DMS153 treated with DMSO at 0.1 percent for 48 hours (cell line): ENCODE results near the gene EXOSC7.

Experiments used
- DNase-seq: peaks from one replicate; lab custom pipeline; 2025; ENCODE audit not compliant: unreplicated experiment; lab: John Stamatoyannopoulos, UW

The EXOSC7 gene

DNA sequence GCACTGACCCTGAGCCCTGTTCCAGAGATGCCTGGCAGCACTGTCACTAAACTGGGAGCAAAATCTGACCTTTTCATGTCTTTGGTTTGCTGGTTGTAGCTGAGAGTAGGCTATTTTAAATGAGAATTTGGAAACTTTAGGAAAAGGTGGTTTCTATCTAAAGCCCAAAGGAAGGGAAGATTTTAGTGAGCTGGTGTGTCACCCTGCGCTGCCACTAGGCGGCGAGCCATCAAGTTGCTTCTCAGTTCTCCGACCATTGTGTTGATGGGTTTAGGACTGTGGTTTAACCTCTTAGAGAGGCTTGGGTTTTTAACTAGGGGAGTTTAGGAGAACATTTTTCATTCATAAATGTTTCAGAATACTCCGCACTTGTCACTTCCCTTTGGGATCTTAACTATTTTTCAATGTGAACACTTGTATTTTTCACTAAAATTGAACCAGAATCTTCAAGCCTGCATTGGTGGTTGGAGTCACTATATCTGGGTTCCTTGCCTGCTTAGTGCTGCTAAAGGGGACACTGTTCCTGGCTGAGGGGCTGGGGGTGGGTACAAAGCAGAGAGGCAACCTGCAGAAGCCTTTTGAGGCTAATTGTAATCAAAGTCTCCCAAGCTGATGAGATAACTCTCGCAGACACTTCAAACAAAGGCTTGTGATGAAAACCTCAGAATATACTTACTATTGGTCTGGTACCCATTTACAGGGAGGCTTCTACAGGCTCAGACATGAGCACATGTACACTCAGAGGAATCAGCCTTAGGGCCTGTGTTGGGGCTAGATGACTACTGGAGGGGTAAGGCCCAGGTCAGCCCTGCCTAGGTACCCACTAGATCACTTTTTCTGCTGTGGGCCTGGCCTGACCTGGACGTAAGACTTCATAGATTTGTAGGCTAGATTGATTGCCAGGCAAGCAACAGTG, 16.8 kb downstream of the EXOSC7 start:
- no peak for DNase-seq

DNA sequence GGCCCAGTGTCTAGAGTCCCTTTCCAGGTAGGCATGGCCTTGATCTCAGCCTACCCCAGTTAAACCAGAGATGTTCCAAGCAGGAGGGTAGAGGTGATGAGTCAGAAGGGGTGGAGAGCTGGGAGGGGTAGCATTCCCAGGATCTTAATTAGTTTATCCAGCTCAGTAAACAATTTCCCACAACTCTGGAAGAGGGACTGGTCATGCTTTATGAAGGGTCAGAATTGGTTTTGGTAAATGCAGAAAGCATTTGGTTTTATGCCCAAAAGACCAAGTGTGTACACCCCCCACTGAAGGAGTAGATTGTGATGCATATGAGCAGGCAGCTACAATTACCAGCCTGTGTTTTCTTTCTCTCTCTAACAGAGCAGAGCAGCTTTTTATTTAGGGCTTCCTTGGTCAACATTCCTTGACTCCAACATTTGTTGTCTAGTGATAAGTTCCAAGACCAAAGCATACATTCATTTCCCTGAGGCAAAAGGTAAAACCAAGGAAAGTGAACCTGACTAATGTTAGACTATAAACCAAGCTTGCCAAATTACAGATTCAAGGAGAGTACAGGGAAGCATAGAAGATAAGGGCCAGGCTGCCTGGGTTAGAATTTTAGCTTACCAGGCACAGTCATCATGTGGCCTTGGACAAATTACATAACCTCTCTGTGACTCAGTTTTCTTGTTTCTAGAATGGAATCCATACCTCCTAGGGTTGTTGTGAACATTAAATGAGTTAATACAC, 17.6 kb downstream of the EXOSC7 start:
- no peak for DNase-seq

DNA sequence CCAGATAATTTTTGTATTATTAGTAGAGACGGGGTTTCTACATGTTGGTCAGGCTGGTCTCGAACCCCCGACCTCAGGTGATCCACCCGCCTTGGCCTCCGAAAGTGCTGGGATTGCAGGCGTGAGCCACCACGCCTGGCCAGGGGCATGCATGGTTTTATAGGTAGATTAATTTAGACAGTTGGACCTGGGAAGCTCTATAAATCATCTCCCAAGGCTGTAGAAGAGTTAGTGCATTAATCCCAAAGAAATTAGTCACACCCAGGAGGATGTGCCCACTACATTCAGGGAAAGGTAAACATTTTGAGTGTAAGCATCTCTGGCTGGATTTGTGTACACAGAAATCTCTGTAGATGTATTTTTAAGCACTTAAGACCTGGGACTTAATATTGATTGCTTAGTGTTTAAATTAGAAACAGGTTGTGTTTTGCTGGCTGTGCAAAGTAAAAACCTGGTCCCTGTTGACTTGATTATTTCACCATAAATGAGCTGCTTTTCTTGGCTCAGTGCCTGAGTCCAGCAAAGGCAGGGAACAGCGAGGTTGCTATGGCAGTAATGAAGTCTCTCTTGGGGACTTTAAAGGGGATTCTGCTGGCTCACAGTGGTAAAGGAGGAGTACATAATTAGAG, 19.2 kb downstream of the EXOSC7 start:
- DNase-seq, result peak; percentile 19

DNA sequence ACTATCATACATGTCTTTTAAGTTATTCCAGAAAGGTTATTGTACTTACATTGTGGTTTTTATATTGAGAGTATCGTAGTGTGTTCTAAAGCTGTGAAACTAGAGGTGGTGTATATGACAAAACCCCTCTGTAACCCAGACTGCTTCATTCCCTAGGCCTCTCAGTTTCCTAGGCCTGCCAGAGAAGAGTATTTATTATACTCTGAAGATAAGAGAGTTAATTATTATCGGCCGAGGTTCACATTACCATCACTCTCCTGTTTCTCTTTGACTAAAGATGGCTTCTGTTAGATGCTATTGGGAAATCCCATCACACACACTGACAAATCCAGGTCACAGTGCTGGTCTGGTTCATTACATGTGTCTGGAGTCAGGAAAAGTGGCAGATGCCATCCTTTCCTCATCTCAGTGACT, 20.5 kb downstream of the EXOSC7 start:
- no peak for DNase-seq

DNA sequence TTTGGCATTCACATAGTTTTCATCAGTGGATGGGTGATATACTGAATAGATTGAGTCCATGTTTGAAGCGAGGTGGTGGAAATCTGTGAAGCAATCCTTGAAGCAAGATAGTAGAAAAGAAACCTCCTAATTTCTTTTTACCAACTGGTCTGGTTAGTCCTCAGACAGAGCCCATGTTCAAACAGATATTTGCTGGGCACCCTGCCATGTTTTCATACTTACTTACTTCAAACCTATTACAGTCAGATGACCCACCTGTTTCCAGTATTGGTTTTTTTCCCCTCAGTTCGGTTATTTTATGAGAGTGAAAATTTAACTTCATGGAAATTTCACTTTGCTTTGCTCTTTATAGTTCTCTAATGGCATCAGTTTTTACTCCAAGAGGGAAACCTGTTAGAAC, 23.7 kb downstream of the EXOSC7 start:
- no peak for DNase-seq

DNA sequence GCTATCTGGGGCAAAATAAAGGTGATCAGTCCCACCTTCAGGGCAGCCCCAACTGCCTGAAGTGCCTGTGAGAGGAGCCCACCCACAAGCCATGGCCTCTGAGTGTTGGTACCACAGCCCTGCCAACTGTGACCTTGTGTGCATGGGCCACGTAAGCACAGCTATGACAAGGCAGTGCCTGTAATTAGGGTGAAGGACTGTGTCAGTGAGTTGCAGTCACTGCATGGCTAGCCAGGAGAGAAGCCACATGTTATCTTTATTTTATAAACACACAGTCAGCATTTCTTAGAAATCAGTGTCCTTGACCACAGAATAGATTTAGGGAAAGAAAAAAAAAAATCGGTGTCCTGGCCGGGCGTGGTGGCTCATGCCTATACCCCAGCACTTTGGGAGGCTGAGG, 24.8 kb downstream of the EXOSC7 start:
- no peak for DNase-seq

DNA sequence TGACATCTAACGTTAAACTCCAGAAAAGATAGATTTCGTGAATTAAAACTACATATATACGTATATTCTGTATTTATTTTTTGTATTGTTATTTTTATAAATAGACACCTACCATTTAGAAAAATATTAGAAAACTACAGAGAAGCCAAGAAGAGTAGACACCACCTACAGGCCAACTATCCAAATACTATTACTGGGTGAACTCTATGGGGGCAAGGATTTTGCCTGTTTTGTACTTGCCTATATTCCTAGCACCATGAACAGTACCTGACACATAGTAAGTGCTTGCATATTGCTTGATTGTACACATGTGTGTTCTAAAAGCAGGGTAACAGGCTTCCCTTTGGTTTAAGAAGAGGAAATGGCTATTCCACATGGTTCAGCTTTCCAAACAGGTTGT, 25.7 kb downstream of the EXOSC7 start:
- DNase-seq, result no peak

DNA sequence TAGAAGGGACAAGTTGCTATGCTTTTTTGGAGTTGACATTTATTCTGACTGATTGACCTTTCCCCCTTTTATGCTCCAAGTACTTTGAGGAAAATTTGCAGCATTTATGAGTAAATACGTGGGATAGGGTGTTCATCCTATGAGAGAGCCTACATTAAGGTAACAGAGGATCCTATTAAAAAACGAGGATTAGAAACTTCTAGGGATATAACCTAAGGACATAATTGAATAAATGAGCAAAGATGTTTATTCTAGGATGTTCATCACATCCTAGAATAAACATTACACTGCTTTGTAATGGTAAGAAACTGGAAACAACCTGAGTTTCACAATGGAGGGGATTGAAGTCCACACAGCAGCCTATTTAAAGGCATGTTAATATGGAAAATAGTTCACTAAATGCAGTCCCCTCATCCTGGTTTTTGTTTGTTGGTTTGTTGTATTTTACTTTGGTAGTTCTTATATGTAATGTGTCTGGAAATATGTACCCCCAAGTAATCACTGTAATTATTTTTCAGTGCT, 26.2 kb downstream of the EXOSC7 start:
- no peak for DNase-seq

DNA sequence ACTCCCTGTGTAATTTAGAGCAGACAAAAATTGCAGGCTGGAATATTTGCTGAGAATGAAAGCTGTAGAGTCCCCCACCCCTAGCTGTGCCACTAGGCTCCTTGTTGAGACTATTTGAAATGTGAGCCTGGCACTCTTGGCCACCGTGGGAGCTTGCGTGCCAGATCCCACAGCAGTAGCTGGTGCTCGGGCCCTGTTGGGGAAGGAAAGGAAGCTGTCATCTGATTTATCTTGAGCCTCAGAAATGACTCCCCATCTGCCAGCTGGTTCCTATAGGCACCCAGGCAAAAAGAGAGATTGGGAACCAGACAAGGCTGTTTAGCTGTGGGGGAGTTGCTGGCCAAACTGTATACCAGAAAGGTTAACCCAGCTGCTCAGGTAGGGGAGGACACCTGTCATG, 26.7 kb downstream of the EXOSC7 start:
- no peak for DNase-seq

DNA sequence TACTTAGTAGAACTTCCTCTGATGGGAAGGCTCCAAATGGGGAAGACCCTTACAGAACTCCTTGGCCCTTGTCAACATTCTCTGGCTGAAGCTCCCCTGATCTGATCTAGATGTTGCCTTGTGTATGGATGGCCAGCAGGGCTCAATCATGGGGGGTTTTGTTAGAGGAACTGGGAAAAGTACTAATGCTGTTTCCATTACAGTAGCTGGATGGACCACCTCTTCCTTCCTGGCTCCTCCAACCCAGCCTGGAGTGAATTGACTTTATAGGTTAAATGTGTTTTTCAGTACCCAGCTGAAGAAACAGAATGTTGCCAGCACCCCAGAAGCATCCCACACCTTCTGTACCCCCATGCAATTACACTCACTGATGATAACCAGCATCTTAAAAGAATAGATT, 27.4 kb downstream of the EXOSC7 start:
- no peak for DNase-seq

DNA sequence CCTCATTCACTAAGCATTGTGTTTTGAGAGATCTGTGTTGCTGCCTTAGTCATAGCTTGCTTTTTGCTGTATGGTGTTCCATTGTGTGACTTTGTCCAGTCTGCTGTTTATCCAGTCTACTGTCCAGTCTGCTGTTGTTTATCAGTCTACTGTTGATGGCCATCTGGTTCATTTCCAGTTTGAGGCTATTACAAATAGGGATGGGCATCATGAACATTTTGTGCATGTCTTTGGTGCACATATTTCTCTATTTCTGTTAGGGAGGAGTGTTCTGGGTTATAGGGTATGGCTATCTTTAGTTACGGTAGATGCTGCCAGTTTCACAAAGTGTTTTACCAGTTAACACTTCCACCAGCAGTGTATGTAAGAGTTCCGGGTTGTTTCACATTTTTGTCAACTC, 27.8 kb downstream of the EXOSC7 start:
- no peak for DNase-seq

DNA sequence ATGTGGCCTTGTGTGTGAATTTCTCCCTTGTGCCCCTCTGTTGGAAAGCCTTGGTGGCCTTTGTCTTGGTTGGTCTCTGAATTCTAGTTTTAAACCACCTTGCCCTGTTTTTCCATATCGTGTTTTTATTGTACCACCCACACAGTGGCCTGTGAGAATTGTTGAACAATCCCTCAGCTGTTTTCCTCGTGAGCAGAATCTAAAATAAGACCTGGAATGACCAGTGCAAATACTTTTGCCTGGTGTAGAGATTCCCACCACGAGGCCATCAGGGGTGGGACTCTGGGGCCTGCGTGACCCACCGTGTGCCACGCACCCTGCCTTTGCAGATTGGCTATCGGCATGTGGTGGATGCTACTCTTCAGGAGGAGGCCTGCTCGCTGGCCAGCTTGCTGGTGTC, 31.0 kb downstream of the EXOSC7 start:
- DNase-seq, result no peak

DNA sequence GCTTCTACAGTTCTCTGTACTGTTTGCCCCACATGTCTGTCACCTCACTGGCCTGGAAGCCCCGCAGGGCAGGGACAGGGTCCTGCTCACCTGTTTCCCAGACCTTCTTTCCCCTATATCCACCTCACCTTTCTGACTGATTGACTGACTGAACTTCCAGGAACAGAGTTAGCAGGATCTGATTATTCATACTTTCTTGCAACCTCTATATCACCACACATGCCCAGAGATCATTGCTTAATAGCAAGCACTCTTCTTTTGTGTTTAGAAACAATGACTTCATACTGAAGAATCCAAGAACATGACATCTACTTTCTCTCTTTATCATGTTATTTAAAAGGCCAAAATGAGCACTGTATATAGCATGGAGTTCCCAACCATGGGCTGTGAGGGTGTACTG, 32.1 kb downstream of the EXOSC7 start:
- no peak for DNase-seq

DNA sequence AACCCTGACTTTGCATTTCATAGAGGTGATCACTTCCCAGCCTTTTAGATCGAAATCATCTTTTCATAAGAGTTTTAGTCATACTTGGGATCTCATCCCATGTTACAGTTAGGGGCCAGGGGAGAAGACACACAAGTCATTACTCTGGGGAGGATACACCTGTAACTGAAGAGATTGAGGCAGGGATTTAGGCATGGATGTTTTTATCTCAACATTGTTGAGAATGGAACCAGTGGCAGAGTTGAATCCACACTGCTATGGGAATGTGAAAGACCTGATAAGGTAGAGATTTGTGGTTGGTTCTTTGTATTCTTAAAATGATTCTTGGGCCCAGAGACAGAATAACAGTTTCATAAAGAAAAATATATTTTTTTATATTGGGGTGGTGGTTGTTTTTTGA, 33.8 kb downstream of the EXOSC7 start:
- DNase-seq, result no peak

DNA sequence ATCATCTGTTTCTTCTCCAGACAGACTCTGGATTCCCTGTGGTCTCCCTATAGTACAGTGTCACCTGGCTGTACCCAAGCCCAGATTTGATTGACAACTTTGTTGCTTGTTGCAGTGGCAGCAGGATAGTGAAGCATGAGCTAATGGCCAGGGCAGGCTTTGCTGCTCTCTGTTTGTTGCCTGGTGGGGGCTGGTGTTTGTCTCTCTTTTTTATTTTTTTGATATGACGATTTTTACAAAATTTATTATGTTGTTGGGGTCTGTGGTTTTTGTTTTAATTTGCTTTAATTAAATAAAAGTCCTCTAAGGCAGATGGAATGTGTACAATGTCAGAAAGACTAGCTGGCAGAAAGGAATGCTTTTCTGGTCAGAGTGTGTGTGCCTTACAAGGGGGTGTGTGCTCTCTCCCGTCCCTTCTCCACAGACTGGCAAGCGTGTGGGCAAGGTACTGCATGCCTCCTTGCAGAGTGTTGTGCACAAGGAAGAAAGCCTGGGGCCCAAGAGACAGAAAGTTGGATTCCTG, 34.8 kb downstream of the EXOSC7 start:
- no peak for DNase-seq

DNA sequence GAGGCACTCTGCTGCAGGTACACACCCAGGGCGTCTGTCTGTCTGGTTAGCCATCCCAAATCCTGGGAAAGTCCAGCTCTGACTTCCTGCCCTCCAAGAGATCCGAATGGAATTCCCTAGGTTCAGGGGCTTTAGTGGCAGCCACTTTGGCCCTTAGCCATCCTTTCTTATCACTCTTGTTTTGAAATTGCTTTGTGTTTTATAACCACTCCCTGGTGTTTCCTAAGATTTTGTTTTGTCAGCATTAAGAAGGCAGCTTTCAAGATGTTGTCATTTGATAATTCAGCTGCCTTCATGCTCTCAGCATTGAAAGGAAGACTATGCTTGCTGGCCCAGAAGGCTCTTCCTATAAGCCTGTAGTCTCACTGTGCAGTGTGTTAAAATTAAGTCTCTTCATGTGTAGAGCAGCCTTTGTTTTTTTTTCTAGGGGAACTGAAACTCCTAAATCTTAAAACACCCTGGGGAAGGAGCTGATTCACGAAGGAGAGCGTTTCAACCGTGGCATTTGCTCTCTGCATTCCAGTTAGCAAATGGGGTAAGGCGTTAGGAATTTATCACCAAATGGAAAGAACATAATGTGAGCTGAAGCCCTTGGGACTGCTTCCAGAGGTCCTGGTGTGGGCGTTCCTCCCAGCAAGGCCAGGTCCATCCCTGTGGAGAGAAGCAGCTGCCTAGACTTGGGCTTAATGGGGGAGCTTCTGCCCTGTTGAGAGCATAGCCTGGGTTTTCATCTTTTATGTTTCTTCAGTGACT, 35.9 kb downstream of the EXOSC7 start:
- no peak for DNase-seq

DNA sequence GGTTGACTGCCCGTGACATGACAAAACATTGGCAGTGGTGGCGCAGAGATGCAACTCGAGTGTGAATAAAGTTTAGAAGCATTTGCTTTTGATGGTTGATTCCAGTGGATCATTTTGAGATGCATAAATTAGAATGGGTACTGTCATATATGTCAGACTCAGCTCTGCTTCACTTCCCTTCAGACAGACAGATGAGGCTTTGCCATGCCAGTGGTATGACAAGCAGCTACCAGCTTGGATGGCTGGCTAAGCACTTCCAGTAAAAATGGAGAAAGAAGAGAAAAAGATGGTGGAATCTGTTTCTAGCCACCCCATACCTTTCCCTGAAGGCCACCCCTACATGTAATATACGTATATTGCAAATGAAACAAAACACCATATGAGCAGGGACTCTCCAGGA, 36.5 kb downstream of the EXOSC7 start:
- no peak for DNase-seq

DNA sequence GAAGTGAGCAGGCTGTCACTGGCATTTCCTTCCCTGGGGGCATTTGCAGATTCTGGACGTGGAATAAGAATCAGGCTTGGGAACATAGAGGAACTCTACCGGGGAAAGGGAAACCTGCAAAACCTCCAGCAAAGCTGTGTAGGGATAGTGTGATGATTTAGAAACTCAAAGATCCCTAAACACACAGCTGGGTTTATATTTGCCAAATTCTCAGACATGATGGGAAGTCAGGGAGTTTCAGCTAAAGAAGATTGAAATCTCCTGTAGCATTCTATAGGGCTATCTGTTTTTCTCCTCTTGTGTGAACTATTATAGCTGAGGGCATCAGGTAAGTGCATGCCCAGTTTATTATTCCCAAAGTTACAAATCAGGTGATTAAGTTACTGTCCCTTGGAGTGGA, 40.9 kb downstream of the EXOSC7 start:
- DNase-seq, result no peak

DNA sequence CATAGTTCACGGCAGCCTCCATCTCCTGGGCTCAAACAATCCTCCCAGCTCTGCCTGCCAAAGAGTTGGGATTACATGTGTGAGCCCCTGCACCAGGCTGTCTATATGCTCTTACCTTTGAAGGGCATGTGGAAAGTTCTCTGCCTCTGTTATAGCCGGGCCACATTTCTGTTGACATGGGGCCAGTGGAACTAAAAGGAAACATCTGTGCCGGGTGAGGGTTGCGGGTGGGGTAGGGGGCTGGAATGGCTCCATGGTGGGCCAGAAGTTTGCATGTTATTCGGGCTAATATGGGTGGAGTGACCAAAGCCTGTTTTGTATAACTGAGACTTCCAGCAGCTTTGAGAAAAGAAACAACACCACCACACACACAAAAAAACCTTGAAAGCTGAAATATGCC, 41.8 kb downstream of the EXOSC7 start:
- DNase-seq, result no peak

DNA sequence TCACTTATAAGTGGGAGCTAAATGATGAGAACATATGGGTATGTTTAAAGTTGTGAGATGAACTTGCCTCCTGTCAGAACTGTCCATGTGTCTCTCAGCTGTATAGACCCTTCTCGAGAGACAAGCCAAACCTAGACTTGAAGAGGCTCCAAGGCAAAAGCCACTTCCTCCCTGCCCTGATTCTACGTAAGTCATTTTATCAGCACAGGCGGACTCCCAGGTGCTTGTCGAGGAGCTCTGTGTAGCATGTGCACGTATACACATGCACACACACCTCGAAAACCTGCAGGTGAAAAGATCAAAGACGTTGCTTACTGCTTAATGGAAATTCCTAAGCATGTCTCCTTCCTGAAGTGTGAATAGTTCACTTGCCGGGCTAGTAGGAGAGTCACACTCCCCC, 44.5 kb downstream of the EXOSC7 start:
- DNase-seq, result no peak
